HL-60 (cell line): ENCODE data around the gene PSMD5.

Source experiments
- GABPA ChIP-seq: IDR thresholded peaks from 2 replicates; pipeline ENCODE4 v1.6.1; 2012; ENCODE audit warnings: low read depth
- POLR2AphosphoS5 ChIP-seq: IDR thresholded peaks from 2 replicates; pipeline ENCODE4 v1.6.1; 2012; ENCODE audit warnings: low read depth
- SPI1 ChIP-seq: IDR thresholded peaks from 2 replicates; pipeline ENCODE4 v1.6.1; 2012; ENCODE audit warnings: low read depth, mild to moderate bottlenecking, borderline replicate concordance
- TF ChIP-seq, protein P1 (sequence below): IDR thresholded peaks from one replicate; pipeline ENCODE4 v1.5.1; 2011; ENCODE audit warnings: low read length, control low read depth, inconsistent platforms; ENCODE audit not compliant: insufficient read depth
- TF ChIP-seq, protein P2 (sequence below): IDR thresholded peaks from 2 replicates; pipeline ENCODE4 v1.6.1; 2012; ENCODE audit warnings: low read depth; ENCODE audit not compliant: insufficient replicate concordance

DNA sequence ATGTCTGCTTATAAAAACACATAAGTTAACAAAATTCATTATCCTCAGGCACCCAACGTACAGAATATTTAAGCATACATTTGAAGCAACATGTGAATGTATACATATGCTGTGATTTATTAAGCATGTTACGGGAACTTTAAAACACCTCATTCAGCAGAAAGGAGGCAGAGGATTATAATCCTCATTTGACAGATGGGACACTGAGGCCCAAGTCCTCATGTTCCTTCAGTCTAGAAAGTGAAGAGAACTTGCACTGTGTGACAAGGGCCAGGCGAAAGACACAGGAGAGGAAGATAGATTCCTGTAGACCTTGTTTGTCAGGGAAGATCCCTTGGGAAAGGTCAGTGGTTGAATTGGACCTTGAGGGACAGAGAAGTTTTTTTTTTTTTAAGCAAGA lies 7.6 kb upstream of the PSMD5 start:
- TF ChIP-seq, protein P1, sequence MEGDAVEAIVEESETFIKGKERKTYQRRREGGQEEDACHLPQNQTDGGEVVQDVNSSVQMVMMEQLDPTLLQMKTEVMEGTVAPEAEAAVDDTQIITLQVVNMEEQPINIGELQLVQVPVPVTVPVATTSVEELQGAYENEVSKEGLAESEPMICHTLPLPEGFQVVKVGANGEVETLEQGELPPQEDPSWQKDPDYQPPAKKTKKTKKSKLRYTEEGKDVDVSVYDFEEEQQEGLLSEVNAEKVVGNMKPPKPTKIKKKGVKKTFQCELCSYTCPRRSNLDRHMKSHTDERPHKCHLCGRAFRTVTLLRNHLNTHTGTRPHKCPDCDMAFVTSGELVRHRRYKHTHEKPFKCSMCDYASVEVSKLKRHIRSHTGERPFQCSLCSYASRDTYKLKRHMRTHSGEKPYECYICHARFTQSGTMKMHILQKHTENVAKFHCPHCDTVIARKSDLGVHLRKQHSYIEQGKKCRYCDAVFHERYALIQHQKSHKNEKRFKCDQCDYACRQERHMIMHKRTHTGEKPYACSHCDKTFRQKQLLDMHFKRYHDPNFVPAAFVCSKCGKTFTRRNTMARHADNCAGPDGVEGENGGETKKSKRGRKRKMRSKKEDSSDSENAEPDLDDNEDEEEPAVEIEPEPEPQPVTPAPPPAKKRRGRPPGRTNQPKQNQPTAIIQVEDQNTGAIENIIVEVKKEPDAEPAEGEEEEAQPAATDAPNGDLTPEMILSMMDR, result no peak
- TF ChIP-seq GABPA, result no peak
- no peak for TF ChIP-seq POLR2AphosphoS5
- TF ChIP-seq, protein P2, sequence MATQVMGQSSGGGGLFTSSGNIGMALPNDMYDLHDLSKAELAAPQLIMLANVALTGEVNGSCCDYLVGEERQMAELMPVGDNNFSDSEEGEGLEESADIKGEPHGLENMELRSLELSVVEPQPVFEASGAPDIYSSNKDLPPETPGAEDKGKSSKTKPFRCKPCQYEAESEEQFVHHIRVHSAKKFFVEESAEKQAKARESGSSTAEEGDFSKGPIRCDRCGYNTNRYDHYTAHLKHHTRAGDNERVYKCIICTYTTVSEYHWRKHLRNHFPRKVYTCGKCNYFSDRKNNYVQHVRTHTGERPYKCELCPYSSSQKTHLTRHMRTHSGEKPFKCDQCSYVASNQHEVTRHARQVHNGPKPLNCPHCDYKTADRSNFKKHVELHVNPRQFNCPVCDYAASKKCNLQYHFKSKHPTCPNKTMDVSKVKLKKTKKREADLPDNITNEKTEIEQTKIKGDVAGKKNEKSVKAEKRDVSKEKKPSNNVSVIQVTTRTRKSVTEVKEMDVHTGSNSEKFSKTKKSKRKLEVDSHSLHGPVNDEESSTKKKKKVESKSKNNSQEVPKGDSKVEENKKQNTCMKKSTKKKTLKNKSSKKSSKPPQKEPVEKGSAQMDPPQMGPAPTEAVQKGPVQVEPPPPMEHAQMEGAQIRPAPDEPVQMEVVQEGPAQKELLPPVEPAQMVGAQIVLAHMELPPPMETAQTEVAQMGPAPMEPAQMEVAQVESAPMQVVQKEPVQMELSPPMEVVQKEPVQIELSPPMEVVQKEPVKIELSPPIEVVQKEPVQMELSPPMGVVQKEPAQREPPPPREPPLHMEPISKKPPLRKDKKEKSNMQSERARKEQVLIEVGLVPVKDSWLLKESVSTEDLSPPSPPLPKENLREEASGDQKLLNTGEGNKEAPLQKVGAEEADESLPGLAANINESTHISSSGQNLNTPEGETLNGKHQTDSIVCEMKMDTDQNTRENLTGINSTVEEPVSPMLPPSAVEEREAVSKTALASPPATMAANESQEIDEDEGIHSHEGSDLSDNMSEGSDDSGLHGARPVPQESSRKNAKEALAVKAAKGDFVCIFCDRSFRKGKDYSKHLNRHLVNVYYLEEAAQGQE, result no peak
- no peak for TF ChIP-seq SPI1
